ENCODE data around the gene PHYKPL. TPM values are rescaled to one million over a fixed set of nuclear protein-coding genes. Genes with fewer than 3 reads are reported as not detected.

The PHYKPL gene
- total and polyA plus RNA-seq, 7 donors = 26.0 to 121 (median 47.6) TPM

- TF ChIP-seq POLR2AphosphoS5 (IDR thresholded peaks at IDR 0.05) (no peak), POLR2A (IDR thresholded peaks at IDR 0.05) (no peak), EP300 (IDR thresholded peaks at IDR 0.05) (no peak)
- TF ChIP-seq, protein P1, sequence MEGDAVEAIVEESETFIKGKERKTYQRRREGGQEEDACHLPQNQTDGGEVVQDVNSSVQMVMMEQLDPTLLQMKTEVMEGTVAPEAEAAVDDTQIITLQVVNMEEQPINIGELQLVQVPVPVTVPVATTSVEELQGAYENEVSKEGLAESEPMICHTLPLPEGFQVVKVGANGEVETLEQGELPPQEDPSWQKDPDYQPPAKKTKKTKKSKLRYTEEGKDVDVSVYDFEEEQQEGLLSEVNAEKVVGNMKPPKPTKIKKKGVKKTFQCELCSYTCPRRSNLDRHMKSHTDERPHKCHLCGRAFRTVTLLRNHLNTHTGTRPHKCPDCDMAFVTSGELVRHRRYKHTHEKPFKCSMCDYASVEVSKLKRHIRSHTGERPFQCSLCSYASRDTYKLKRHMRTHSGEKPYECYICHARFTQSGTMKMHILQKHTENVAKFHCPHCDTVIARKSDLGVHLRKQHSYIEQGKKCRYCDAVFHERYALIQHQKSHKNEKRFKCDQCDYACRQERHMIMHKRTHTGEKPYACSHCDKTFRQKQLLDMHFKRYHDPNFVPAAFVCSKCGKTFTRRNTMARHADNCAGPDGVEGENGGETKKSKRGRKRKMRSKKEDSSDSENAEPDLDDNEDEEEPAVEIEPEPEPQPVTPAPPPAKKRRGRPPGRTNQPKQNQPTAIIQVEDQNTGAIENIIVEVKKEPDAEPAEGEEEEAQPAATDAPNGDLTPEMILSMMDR (IDR thresholded peaks at IDR 0.05) = no peak
- H3K27ac ChIP-seq = no peak within 1 kb of the TSS
- H3K4me1 ChIP-seq = no peaks in the 10 kb centered on the region
- no peaks in the 10 kb centered on the region for H3K9me3 ChIP-seq
- no peaks in the 10 kb centered on the region for H3K36me3 ChIP-seq
- no peaks in the 10 kb centered on the region for H3K27me3 ChIP-seq
- no peak for DNase-seq
- 93 to 94% methylated on average over 27 of the region's 27 CpGs for WGBS, 2 donors
- H3K4me3 ChIP-seq = peak within 1 kb of the TSS in 1 of 4 donors; percentile 5
- intact Hi-C loops (cut with DNase I) = no loop called here
Observed at GRCh38 chr5:178187014-178187413, 45.6 kb downstream of the PHYKPL start, which contains the start of gene GMCL2. Gene GMCL2, minus strand, starts transcription at chr5:178187371. Its CDS starts 72 bp downstream, at chr5:178187299.

DNA sequence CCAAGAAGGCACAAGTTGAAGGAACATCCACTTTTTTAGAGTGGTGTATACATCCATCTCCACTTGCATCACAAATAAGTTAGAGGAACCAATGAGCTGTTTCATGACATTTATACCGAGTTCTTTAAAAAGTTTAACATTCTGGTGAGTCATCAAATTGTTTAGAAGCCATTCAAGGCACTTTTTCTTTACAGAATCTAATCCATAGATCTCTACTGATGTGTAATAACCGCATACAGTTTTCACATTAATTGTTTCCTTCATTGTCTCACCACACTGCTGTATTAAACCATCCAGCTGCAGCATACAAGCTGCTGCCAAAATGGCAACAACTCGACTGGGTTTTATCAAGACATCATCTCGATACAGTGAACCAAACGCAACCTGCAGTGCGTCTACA lies 46.2 kb downstream of the PHYKPL start:
- DNase-seq = no peak
- H3K36me3 ChIP-seq = no peaks in the 10 kb centered on the region
- no peak overlapping the region for H3K27ac ChIP-seq
- TF ChIP-seq EP300 (IDR thresholded peaks at IDR 0.05) = no peak
- TF ChIP-seq POLR2A (IDR thresholded peaks at IDR 0.05) = no peak
- TF ChIP-seq, protein P1 (IDR thresholded peaks at IDR 0.05) = no peak
- TF ChIP-seq POLR2AphosphoS5 (IDR thresholded peaks at IDR 0.05) = no peak
- WGBS, 2 donors = 66 to 75% methylated on average over 6 of the region's 6 CpGs
- no peaks in the 10 kb centered on the region for H3K27me3 ChIP-seq
- H3K4me3 ChIP-seq = no peak overlapping the region
- H3K4me1 ChIP-seq = no peaks in the 10 kb centered on the region
- no peaks in the 10 kb centered on the region for H3K9me3 ChIP-seq
- intact Hi-C loops (cut with DNase I) = no loop called here

DNA sequence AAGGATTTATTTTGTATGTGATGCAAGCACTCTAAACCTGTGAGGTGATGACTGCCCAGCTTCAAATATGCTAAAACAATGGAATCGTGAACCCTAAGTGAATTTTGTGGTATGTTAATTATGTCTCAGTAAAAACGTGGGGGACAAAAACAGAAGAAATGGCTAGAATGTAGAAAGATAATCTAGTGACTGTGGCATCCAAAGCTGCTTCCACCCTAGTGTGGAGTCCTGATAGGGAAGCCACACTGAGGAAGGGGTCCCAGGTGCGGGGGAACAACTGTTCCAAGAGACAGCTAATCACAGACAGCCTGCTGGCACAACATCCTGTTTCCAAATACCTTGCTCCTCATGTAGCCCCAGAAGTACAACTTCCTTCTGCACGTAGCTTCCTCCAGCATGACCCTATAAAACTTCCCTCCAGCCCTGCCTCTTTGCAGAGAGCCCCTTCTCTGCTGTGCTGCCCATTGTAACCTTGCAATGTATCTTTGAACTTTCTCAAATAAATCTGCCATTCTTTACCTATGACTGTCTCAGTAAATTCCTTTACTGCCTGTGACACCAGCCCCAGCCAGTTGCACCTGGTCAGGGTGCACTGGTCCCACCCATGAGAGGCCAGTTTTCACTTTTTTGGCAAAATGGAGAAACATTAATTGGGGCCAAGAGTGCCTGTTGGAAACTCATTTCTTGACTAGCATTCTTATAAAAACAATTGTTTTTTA lies 50.3 kb downstream of the PHYKPL start:
- Histone ChIP-seq H3K27me3 (peaks cover 0 to 10% (median 0%) of the 10 kb centered on the region in 3 donors), H3K4me1 (no peaks in the 10 kb centered on the region), H3K27ac (no peak overlapping the region), H3K36me3 (no peaks in the 10 kb centered on the region), H3K9me3 (no peaks in the 10 kb centered on the region), H3K4me3 (no peak overlapping the region)
- 22 to 44% methylated on average over 4 of the region's 4 CpGs for WGBS, 2 donors
- no peak for TF ChIP-seq POLR2A (IDR thresholded peaks at IDR 0.05)
- TF ChIP-seq, protein P1 (IDR thresholded peaks at IDR 0.05) = no peak
- no peak for TF ChIP-seq EP300 (IDR thresholded peaks at IDR 0.05)
- no peak for TF ChIP-seq POLR2AphosphoS5 (IDR thresholded peaks at IDR 0.05)
- DNase-seq = no peak
- intact Hi-C loops (cut with DNase I) = no loop called here

- Histone ChIP-seq H3K4me1 (no peaks in the 10 kb centered on the region), H3K27ac (no peak overlapping the region), H3K4me3 (no peak overlapping the region), H3K27me3 (peaks cover 0 to 10% (median 0%) of the 10 kb centered on the region in 3 donors), H3K36me3 (no peaks in the 10 kb centered on the region), H3K9me3 (no peaks in the 10 kb centered on the region)
- WGBS, 2 donors = 56 to 71% methylated on average over 9 of the region's 9 CpGs
- intact Hi-C loops (cut with DNase I) = no loop called here
- TF ChIP-seq, protein P1 (IDR thresholded peaks at IDR 0.05) = no peak
- TF ChIP-seq POLR2AphosphoS5 (IDR thresholded peaks at IDR 0.05) = no peak
- TF ChIP-seq EP300 (IDR thresholded peaks at IDR 0.05) = no peak
- no peak for TF ChIP-seq POLR2A (IDR thresholded peaks at IDR 0.05)
- DNase-seq = no peak
Observed at GRCh38 chr5:178180141-178180863, 52.3 kb downstream of the PHYKPL start.
